Hindlimb muscle (tissue), 1 donor: ENCODE data around the gene TTC39A. TPM values are rescaled to one million over a fixed set of nuclear protein-coding genes. Genes with fewer than 3 reads are reported as not detected.
"Not testable (repeated sequence)": the region's sequence is repeated elsewhere in the genome, so short reads cannot be mapped to it uniquely, and the experiment has no call there.

Experiments
- DNase-seq: peaks from one replicate; pipeline ENCODE4 v3.0.0-alpha.2; 2013
- polyA plus RNA-seq: library from polyadenylated mRNA; unstranded; fragments of 120-200 nt; gene quantifications from one replicate; pipeline ENCODE4 v1.2.1, GENCODE V29; 2013; ENCODE audit not compliant: insufficient read length

Gene TTC39A
- polyA plus RNA-seq, 1 donor = 5.0 TPM

- DNase-seq = peak; percentile 67
Measured at GRCh38 chr1:51264451-51264850, 65.9 kb downstream of the TTC39A start.

GRCh38 chr1:51263147-51263877, 67.0 kb downstream of the TTC39A start:
- no peak for DNase-seq

- no peak for DNase-seq
Measured at GRCh38 chr1:51255331-51255730, 75.0 kb downstream of the TTC39A start.

- no peak for DNase-seq
Measured at GRCh38 chr1:51253691-51254090, 76.7 kb downstream of the TTC39A start.

- DNase-seq = no peak
Measured at GRCh38 chr1:51252366-51252765, 78.0 kb downstream of the TTC39A start.

GRCh38 chr1:51251165-51251564, 79.2 kb downstream of the TTC39A start:
- not testable (repeated sequence) for DNase-seq

GRCh38 chr1:51250729-51251128, 79.6 kb downstream of the TTC39A start:
- not testable (repeated sequence) for DNase-seq

GRCh38 chr1:51249445-51249844, 80.9 kb downstream of the TTC39A start:
- DNase-seq = no peak

- DNase-seq = no peak
Measured at GRCh38 chr1:51247499-51247898, 82.9 kb downstream of the TTC39A start.

- DNase-seq = no peak
Measured at GRCh38 chr1:51247022-51247421, 83.3 kb downstream of the TTC39A start.

- no peak for DNase-seq
Measured at GRCh38 chr1:51242546-51242945, 87.8 kb downstream of the TTC39A start.

GRCh38 chr1:51241119-51241518, 89.2 kb downstream of the TTC39A start:
- DNase-seq = no peak

- DNase-seq = no peak
Measured at GRCh38 chr1:51240084-51240483, 90.3 kb downstream of the TTC39A start.

GRCh38 chr1:51238034-51238403, 92.3 kb downstream of the TTC39A start:
- DNase-seq = peak; percentile 16

GRCh38 chr1:51237351-51238033, 92.9 kb downstream of the TTC39A start:
- DNase-seq = no peak

Other genes starting within 250 kb of the TTC39A start
- not detected for gene C1orf185, start 228.3 kb downstream of the TTC39A start, polyA plus RNA-seq
- gene RNF11, start 94.3 kb downstream of the TTC39A start, polyA plus RNA-seq = 110 TPM
- 30.4 TPM for gene EPS15, start 188.7 kb upstream of the TTC39A start, polyA plus RNA-seq